ENCODE data around the gene DDX27. TPM values are rescaled to one million over a fixed set of nuclear protein-coding genes. Genes with fewer than 3 reads are reported as not detected.

DDX27 gene
- total and polyA plus RNA-seq, 2 of the 13 experiments (the other 11 are each of a cell fraction or from before 2014, with no cell fraction given): 42.6 to 72.8 TPM

DNA sequence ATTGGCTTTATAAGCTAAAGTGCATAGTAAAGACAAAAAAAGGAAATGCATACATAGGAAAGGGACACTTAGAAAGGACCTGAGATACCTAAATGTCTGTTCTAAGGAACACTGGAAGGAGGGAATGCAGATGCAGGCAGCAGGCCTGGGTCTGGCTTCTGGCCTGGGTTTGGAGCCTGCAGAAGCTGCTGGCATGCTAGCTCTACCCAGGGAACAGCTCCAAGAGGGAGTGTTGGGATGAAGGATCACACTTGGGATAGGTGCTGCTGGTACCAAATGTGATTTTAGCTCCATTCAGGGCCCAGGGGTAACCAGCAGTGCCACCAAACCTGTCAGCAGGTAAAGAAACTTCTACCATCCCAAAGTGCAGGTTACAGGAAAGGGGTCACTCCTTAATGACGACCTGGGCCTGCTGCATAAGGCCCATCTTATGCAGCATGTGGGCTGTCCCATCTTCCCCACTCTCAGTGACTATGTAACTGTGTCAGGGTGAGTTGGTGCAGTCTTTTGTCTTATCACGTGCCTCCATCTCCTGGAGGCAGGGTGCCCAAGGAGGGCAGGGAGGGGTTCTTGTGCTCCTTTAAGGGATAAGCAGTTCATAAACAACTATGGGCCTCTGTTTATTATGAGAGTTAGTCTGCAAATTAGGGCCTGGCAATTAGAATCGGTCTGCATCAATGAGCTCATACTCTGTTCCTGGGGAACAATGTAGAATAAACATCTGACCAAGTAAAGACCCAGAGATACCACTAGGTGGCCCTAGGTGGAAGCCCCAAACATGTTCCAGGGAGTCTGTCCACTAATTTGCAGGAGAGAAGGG, 26.9 kb downstream of the DDX27 start (continued):
- TF ChIP-seq, protein P1, sequence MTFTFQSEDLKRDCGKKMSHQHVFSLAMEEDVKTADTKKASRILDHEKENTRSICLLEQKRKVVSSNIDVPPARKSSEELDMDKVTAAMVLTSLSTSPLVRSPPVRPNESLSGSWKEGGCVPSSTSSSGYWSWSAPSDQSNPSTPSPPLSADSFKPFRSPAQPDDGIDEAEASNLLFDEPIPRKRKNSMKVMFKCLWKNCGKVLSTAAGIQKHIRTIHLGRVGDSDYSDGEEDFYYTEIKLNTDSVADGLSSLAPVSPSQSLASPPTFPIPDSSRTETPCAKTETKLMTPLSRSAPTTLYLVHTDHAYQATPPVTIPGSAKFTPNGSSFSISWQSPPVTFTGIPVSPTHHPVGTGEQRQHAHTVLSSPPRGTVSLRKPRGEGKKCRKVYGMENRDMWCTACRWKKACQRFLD (CRISPR knock-in tag; IDR thresholded peaks at IDR 0.05; ENCODE audit: borderline replicate concordance): no peak
- TF ChIP-seq STAG1 (CRISPR knock-in tag; IDR thresholded peaks at IDR 0.05): peak; percentile 73
- TF ChIP-seq, protein P2, sequence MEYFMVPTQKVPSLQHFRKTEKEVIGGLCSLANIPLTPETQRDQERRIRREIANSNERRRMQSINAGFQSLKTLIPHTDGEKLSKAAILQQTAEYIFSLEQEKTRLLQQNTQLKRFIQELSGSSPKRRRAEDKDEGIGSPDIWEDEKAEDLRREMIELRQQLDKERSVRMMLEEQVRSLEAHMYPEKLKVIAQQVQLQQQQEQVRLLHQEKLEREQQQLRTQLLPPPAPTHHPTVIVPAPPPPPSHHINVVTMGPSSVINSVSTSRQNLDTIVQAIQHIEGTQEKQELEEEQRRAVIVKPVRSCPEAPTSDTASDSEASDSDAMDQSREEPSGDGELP (IDR thresholded peaks at IDR 0.05; ENCODE audit: borderline replicate concordance, low read depth): no peak; the same call in 1 of the 2 replicates
- 0 out of 2 replicates have a peak, but pooled peaks have one; percentile 55 for TF ChIP-seq TOPORS (CRISPR knock-in tag; IDR thresholded peaks at IDR 0.05)
- no peak for TF ChIP-seq ZNF781 (CRISPR knock-in tag; IDR thresholded peaks at IDR 0.05; ENCODE audit: borderline replicate concordance, not compliant biosample characterization)
- TF ChIP-seq, protein P3, sequence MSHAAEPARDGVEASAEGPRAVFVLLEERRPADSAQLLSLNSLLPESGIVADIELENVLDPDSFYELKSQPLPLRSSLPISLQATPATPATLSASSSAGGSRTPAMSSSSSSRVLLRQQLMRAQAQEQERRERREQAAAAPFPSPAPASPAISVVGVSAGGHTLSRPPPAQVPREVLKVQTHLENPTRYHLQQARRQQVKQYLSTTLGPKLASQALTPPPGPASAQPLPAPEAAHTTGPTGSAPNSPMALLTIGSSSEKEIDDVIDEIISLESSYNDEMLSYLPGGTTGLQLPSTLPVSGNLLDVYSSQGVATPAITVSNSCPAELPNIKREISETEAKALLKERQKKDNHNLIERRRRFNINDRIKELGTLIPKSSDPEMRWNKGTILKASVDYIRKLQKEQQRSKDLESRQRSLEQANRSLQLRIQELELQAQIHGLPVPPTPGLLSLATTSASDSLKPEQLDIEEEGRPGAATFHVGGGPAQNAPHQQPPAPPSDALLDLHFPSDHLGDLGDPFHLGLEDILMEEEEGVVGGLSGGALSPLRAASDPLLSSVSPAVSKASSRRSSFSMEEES (CRISPR knock-in tag; IDR thresholded peaks at IDR 0.05): no peak
- TF ChIP-seq, protein P4, sequence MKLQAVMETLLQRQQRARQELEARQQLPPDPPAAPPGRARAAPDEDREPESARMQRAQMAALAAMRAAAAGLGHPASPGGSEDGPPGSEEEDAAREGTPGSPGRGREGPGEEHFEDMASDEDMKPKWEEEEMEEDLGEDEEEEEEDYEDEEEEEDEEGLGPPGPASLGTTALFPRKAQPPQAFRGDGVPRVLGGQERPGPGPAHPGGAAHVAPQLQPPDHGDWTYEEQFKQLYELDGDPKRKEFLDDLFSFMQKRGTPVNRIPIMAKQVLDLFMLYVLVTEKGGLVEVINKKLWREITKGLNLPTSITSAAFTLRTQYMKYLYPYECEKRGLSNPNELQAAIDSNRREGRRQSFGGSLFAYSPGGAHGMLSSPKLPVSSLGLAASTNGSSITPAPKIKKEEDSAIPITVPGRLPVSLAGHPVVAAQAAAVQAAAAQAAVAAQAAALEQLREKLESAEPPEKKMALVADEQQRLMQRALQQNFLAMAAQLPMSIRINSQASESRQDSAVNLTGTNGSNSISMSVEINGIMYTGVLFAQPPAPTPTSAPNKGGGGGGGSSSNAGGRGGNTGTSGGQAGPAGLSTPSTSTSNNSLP (IDR thresholded peaks at IDR 0.05; ENCODE audit: low read depth, low read length): peak; percentile 57
- TF ChIP-seq, protein P5, sequence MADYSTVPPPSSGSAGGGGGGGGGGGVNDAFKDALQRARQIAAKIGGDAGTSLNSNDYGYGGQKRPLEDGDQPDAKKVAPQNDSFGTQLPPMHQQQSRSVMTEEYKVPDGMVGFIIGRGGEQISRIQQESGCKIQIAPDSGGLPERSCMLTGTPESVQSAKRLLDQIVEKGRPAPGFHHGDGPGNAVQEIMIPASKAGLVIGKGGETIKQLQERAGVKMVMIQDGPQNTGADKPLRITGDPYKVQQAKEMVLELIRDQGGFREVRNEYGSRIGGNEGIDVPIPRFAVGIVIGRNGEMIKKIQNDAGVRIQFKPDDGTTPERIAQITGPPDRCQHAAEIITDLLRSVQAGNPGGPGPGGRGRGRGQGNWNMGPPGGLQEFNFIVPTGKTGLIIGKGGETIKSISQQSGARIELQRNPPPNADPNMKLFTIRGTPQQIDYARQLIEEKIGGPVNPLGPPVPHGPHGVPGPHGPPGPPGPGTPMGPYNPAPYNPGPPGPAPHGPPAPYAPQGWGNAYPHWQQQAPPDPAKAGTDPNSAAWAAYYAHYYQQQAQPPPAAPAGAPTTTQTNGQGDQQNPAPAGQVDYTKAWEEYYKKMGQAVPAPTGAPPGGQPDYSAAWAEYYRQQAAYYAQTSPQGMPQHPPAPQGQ (CRISPR knock-in tag; IDR thresholded peaks at IDR 0.05; ENCODE audit: borderline replicate concordance): no peak
- 0 out of 2 replicates have a peak, but pooled peaks have one; percentile 50 for TF ChIP-seq BORCS8-MEF2B (CRISPR knock-in tag; IDR thresholded peaks at IDR 0.05)
- peak; percentile 80; the same call in 1 of the 2 replicates for TF ChIP-seq SSRP1 (CRISPR knock-in tag; IDR thresholded peaks at IDR 0.05)
- 0 out of 2 replicates have a peak, but pooled peaks have one; percentile 26 for TF ChIP-seq TSC22D2 (CRISPR knock-in tag; IDR thresholded peaks at IDR 0.05; ENCODE audit: borderline replicate concordance)
- TF ChIP-seq ELF1 (CRISPR knock-in tag; IDR thresholded peaks at IDR 0.05): no peak
- TF ChIP-seq, protein P6, sequence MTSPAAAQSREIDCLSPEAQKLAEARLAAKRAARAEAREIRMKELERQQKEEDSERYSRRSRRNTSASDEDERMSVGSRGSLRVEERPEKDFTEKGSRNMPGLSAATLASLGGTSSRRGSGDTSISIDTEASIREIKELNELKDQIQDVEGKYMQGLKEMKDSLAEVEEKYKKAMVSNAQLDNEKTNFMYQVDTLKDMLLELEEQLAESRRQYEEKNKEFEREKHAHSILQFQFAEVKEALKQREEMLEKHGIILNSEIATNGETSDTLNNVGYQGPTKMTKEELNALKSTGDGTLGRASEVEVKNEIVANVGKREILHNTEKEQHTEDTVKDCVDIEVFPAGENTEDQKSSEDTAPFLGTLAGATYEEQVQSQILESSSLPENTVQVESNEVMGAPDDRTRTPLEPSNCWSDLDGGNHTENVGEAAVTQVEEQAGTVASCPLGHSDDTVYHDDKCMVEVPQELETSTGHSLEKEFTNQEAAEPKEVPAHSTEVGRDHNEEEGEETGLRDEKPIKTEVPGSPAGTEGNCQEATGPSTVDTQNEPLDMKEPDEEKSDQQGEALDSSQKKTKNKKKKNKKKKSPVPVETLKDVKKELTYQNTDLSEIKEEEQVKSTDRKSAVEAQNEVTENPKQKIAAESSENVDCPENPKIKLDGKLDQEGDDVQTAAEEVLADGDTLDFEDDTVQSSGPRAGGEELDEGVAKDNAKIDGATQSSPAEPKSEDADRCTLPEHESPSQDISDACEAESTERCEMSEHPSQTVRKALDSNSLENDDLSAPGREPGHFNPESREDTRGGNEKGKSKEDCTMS (CRISPR knock-in tag; conservative IDR thresholded peaks at IDR 0.05): no peak
- TF ChIP-seq SYNCRIP (IDR thresholded peaks at IDR 0.05; ENCODE audit: insufficient read depth, low read depth, low read length): no peak
- TF ChIP-seq CBX2 (IDR thresholded peaks at IDR 0.05; ENCODE audit: low read depth, low read length): no peak
- no peak for TF ChIP-seq CBX2 (CRISPR knock-in tag; IDR thresholded peaks at IDR 0.05; ENCODE audit: low read depth)
